Activated T-cell treated with anti-CD3 and anti-CD28 coated beads, Interleukin-2, amount 50 U/mL, for 24 hours (primary cell): ENCODE data around the gene ALDH16A1.
"Not testable (repeated sequence)": the region's sequence is repeated elsewhere in the genome, so short reads cannot be mapped to it uniquely, and the experiment has no call there.

ENCODE experiments used
- DNase-seq: peaks from one replicate; pipeline ENCODE4 v3.0.0-alpha.2; 2020
- H3K27ac Mint-ChIP-seq: 2 replicates; pipeline ENCODE4 v1.8.0; 2020; ENCODE audit warnings: mild to moderate bottlenecking, mixed read lengths
- H3K27me3 Mint-ChIP-seq: 2 replicates; pipeline ENCODE4 v1.8.0; 2020; ENCODE audit warnings: mixed read lengths
- H3K36me3 Mint-ChIP-seq: 2 replicates; pipeline ENCODE4 v1.8.0; 2020; ENCODE audit warnings: low read depth, mixed read lengths
- H3K4me1 Mint-ChIP-seq: 2 replicates; pipeline ENCODE4 v1.8.0; 2020; ENCODE audit warnings: low read depth, mixed read lengths
- H3K4me3 Mint-ChIP-seq: 2 replicates; pipeline ENCODE4 v1.8.0; 2020; ENCODE audit warnings: mild to moderate bottlenecking, moderate library complexity, mixed read lengths
- H3K9me3 Mint-ChIP-seq: 2 replicates; pipeline ENCODE4 v1.8.0; 2020; ENCODE audit warnings: mixed read lengths

Gene ALDH16A1

DNA sequence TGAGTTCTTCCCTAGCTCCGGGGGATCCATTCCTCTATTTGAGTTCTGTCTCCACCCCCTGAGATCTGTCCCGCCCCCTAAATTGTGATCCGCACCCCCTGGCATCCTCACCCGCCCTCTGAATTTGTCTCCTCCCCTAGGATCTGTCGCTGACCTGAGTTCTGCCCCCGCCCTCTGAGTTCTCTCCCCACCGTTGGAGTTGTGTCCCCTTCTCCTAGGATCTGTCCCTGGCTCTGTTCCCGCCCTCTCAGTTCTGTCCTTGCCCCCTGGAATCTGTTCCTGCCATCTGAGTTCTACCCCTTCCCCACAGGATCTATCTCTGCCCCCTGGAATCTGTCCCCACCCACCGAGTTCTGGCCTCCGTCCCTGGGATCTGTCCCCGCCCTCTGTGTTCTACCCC is 10.7 kb upstream of the ALDH16A1 start:
- DNase-seq, result no peak
- peaks cover 16% of the 10 kb centered on the region for H3K36me3 Mint-ChIP-seq
- no peaks in the 10 kb centered on the region for H3K9me3 Mint-ChIP-seq
- peaks cover 33% of the 10 kb centered on the region for H3K4me1 Mint-ChIP-seq
- no peak overlapping the region for H3K27ac Mint-ChIP-seq
- peaks cover 51% of the 10 kb centered on the region for H3K27me3 Mint-ChIP-seq
- peak overlapping the region; percentile 79 for H3K4me3 Mint-ChIP-seq

DNA sequence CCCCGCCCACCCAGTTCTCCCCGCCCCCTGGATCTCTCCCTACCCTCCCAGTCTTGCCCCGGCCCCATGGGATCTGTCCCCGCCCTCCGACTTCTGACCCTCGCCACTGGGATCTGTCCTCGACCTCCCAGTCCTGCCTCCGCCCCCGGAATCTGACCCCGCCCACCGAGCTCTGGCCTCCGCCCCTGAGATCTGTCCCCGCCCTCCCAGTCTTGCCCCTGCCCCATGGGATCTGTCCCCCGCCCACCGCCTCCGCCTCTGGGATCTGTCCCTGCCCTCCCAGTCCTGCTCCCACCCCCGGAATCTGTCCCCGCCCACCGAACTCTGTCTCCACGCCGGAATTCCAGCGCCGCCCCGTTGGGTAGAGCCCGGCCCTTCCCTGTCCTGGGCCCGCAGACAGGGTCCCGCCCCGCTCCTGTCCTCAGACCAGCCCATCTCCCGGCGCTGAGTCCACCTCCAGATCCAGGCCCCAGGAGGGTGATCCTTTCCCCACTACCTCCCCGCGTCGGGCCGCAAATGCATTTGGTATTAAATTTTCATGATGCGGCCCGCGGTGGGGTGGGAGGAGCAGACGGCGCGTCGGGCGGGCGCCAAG is 10.2 kb upstream of the ALDH16A1 start:
- peaks cover 36% of the 10 kb centered on the region for H3K4me1 Mint-ChIP-seq
- peaks cover 21% of the 10 kb centered on the region for H3K36me3 Mint-ChIP-seq
- peaks cover 45% of the 10 kb centered on the region for H3K27me3 Mint-ChIP-seq

DNA sequence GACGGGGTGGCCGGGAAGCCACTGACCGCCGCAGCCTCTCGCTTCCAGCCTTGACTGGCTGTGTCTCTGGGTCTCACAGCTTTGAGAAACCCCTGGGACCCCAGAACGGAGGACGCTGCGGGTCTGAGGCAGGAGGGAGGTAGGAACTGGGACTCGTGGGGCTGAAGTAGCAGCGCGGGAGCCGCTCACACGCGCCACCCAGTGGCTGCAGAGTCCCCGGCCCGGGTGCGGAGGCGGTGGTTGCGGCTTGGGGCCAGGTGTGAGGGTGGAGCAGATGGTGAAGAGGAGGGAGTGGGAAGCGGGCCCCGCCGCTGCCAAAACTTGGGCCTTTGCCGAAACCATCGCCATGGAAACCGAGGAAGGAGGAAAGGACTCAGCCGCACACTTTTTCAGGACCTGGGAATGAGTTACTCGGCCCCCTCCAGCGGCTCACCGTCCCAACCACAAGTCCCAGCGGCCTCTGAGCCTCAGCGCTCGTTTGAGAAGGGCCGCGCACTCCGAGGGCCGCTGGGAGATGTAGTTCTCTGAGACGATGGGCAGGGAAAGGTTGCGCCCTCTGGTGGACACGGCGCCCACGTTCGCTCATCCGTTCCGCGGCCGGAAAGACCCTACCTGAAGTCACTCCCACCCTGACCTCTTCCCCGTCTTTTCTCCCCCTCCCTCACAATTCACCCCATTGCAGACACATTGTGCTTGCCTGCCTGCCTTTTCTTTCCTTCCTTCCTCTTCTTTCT is 9.5 kb upstream of the ALDH16A1 start:
- H3K4me3 Mint-ChIP-seq, result peak overlapping the region; percentile 79
- peaks cover 39% of the 10 kb centered on the region for H3K27me3 Mint-ChIP-seq
- peaks cover 27% of the 10 kb centered on the region for H3K36me3 Mint-ChIP-seq
- H3K27ac Mint-ChIP-seq, result peak overlapping the region; percentile 94
- H3K9me3 Mint-ChIP-seq, result no peaks in the 10 kb centered on the region
- DNase-seq, result peak; percentile 97
- H3K4me1 Mint-ChIP-seq, result peaks cover 42% of the 10 kb centered on the region

More for the DNA sequence above, 10.2 kb upstream of the ALDH16A1 start:
- Mint-ChIP-seq H3K4me3 (peak overlapping the region; percentile 79), H3K27ac (peak overlapping the region; percentile 94), H3K9me3 (no peaks in the 10 kb centered on the region)
- DNase-seq, result peak; percentile 70

DNA sequence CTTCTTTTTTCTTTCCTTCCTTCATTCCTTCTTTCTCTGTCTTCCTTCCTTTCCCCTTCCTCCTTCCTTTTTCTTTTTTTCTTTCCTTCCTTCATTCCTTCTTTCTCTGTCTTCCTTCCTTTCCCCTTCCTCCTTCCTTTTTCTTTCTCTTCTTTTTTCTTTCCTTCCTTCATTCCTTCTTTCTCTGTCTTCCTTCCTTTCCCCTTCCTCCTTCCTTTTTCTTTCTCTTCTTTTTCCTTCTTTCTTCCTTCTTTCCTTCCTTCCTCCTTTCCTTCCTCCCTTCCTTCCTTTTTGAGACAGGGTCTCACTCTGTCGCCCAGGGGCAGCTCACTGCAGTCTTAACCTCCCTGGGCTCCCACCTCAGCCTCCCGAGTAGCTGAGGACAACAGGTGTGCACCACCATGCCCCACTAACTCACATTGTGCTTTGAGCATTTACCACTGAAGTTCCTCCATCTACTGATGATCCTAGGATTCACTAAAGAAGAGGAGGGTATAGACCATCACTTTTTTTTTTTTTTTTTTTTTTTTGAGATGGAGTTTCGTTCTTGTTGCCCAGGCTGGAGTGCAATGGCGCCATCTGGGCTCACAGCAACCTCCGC is 8.8 kb upstream of the ALDH16A1 start:
- H3K9me3 Mint-ChIP-seq, DNase-seq: not testable (repeated sequence)
- H3K4me1 Mint-ChIP-seq, result peaks cover 47% of the 10 kb centered on the region
- peaks cover 34% of the 10 kb centered on the region for H3K27me3 Mint-ChIP-seq
- peaks cover 34% of the 10 kb centered on the region for H3K36me3 Mint-ChIP-seq
- peak overlapping the region; percentile 94 for H3K27ac Mint-ChIP-seq
- peak overlapping the region; percentile 79 for H3K4me3 Mint-ChIP-seq

DNA sequence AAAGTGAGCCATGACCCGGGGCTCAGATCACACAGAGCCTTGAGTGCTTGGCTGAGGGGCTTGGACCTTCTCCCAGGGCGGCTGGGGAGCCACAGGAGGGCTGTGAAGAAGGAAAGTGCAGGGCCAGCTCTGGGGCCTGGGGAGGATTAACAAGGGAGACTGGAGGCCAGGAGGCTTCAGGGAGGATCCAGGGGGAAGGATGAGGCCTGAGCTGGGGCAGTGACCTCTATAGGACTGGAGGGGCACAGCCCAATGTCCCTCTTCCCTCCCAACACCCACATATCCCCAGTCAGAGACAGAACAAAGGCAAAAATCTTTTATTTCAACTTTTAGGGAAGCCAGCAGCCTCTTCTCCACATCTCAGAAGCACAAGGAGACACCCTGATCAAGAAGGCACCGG is 7.0 kb upstream of the ALDH16A1 start:
- peaks cover 51% of the 10 kb centered on the region for H3K36me3 Mint-ChIP-seq
- peaks cover 55% of the 10 kb centered on the region for H3K4me1 Mint-ChIP-seq
- H3K27me3 Mint-ChIP-seq, result peaks cover 16% of the 10 kb centered on the region
- H3K4me3 Mint-ChIP-seq, result no peak overlapping the region
- no peak overlapping the region for H3K27ac Mint-ChIP-seq
- no peak for DNase-seq
- H3K9me3 Mint-ChIP-seq, result no peaks in the 10 kb centered on the region

DNA sequence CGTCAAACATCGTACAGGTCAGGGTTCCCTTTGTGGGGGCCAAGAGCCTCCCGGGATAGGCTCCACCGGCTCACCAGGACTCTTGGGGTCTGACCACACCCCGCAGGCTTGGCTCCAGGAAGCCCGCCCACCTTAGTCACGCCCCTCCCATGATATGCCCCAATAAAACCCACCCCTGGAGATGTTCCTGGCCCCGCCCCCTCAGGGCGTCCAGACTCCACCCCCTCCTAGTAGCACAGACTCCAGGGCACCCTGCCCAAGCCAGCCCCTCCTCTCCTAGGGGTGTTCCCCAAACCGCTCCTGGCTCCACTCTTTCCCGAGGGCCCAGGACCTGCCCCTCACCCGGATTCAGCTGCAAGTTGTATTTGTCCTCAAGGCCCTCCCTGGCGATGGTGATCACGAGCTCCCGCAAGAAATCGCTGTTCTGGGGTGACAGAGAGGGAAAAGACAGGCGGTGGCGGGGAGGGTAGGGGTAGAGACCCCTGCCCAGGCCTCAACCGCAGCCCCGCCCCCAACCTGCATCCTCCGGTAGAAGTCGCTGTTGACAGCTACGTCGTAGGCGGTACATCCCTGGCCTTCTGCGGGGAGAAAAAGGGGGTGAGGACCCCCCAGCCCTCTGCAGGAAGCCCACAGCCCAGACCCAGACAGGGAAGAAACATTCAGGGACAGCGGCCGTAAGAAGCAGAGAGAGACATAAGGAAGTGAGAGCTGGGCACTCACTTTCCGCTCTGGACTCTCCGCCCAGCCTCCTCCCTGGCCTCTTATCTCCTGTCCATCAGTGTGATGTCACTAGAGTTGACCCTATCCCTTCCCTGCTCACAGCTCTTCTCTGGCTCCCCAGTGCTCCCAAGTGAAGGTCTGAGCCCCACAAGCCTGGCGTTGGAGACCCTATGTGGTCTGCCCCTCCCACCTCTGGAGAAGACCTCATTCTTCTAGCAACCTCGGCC is 5.3 kb upstream of the ALDH16A1 start:
- peaks cover 58% of the 10 kb centered on the region for H3K36me3 Mint-ChIP-seq
- peak overlapping the region; percentile 48 for H3K27ac Mint-ChIP-seq
- H3K4me3 Mint-ChIP-seq, result no peak overlapping the region
- H3K9me3 Mint-ChIP-seq, result no peaks in the 10 kb centered on the region
- H3K4me1 Mint-ChIP-seq, result peaks cover 53% of the 10 kb centered on the region
- peaks cover under 1% of the 10 kb centered on the region for H3K27me3 Mint-ChIP-seq
- DNase-seq, result no peak

DNA sequence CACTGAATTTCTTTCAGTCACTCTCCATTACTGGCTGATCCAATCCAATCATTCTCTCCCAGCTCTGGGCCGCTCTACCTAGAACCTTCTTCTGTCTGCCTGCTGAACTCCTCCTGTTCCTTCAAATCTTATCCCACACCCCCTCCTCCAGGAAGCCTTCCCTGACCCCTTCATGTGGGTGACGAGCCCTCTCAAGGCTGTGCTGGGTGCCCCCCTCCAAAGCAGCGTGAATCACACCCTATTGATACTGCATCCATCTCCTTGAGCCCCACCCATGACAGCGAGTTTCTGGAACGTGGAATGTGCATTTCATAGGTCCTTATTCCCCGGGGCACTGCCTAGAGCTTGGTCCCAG is 4.6 kb upstream of the ALDH16A1 start:
- no peak for DNase-seq
- Mint-ChIP-seq H3K9me3 (no peaks in the 10 kb centered on the region), H3K4me3 (no peak overlapping the region), H3K27me3 (no peaks in the 10 kb centered on the region), H3K4me1 (peaks cover 53% of the 10 kb centered on the region), H3K36me3 (peaks cover 62% of the 10 kb centered on the region), H3K27ac (peak overlapping the region; percentile 48)

DNA sequence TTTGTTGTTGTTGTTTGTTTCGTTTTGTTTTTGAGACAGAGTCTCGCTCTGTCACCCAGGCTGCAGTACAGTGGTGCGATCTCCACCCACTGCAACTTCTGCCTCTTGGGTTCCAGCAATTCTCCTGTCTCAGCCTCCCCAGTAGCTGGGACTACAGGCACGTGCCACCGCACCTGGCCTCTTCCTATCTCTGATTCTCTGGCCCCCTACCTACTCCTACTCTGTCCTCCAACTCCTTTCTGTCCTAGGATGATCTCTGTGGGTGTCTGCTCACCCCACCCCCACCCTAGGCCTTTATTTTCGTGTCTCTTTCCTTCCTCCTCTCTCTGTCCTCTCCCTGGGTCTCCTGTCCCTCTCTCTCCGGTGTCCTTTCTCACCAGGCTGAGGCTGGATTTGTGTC is 2.6 kb upstream of the ALDH16A1 start:
- Mint-ChIP-seq H3K27me3 (no peaks in the 10 kb centered on the region), H3K27ac (peak overlapping the region; percentile 99), H3K4me1 (peaks cover 57% of the 10 kb centered on the region), H3K9me3 (no peaks in the 10 kb centered on the region), H3K4me3 (peak overlapping the region; percentile 99), H3K36me3 (peaks cover 74% of the 10 kb centered on the region)
- no peak for DNase-seq

DNA sequence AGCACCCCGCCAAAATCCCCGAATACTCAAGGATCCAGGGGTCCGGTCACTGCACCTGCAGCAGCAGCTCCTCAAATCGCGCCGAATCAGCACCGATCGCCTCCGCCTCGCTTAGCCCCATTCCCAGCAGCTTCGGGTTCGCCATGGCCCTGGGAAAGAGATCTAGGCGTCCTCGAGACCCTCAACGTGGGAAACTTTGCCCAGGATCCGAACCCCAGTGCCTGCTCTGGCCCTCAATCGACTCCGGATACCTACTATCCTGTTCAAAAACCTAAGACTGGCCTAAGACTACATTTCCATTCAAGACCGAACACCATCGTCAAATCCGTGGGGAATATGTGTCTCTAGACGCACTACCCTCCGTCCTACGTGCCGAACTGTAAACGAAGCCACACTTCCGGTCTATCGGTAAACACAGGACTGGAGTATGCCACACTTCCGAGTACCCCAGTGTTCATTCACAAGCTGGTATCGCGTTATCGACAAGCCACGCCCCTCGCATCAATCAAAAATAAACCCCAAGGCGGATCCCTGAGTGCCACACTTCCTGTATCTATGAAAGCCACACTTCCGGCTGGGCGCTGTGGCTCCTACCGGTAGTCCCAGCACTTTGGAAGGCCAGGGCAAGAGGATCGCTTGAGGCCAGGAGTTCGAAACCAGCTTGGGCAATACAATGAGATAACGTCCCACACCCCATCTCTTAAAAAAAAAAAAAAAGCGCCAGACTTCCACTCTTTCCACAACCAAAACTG is 1.4 kb upstream of the ALDH16A1 start, which contains the start of gene PIH1D1:
TSS of gene PIH1D1 (minus strand) at position 385 of the 752 bp plus-strand sequence. CDS start at position 145, 240 bp downstream.
- DNase-seq, result peak; percentile 91
- peaks cover 65% of the 10 kb centered on the region for H3K4me1 Mint-ChIP-seq
- H3K4me3 Mint-ChIP-seq, result peak within 1 kb of the TSS; percentile 99
- H3K27ac Mint-ChIP-seq, result peak within 1 kb of the TSS; percentile 99
- no peaks in the 10 kb centered on the region for H3K9me3 Mint-ChIP-seq
- peaks cover 76% of the 10 kb centered on the region for H3K36me3 Mint-ChIP-seq
- H3K27me3 Mint-ChIP-seq, result no peaks in the 10 kb centered on the region

DNA sequence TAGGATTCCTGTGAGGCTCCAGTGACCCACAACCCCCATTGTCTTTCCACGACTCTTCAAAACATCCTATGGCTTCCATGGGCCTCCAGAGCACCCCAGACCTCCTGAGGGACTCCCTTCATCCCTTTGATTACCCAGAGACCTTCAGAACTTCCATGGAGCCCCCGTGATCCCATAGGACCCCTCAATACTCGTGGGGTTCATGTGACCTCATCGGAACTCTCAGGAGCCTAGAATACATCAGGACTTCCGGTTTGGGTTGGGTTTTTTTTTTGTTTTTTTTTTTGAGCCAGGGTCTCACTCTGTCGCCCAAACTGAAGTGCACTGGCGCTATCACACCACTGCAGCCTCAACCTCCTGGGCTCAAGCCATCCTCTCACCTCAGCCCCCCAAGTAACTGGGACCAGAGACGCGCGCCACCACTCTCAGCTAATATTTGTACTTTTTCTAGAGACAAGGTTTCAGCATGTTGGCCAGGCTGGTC is 774 bp downstream of the ALDH16A1 start:
- no peak for DNase-seq

DNA sequence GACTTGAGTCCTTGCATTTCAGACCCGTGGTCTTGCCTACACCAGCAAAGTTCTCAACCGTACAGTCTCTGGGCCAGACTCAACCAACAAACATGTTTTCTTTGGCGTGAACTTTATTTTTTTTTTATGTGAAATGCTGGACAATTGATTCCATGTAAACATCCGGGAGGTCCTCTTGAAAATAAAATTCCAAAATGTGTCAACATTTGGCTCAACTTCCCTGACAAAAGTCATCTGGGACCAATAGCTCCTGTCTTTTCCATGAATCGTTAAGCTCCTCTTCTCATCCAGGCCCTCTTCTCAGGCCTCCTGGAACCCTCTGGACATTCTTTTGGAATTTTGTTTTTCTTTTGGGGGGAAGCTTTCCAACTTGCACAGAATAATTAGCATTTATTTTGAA is 2.7 kb downstream of the ALDH16A1 start:
- DNase-seq, result no peak
- Mint-ChIP-seq H3K4me1 (peaks cover 46% of the 10 kb centered on the region), H3K9me3 (no peaks in the 10 kb centered on the region), H3K27ac (no peak overlapping the region), H3K36me3 (peaks cover 65% of the 10 kb centered on the region), H3K4me3 (no peak overlapping the region), H3K27me3 (no peaks in the 10 kb centered on the region)

More for the DNA sequence above, 774 bp downstream of the ALDH16A1 start:
- peak overlapping the region; percentile 99 for H3K27ac Mint-ChIP-seq
- peaks cover 66% of the 10 kb centered on the region for H3K36me3 Mint-ChIP-seq
- peaks cover 61% of the 10 kb centered on the region for H3K4me1 Mint-ChIP-seq
- peak overlapping the region; percentile 99 for H3K4me3 Mint-ChIP-seq
- no peaks in the 10 kb centered on the region for H3K27me3 Mint-ChIP-seq
- no peaks in the 10 kb centered on the region for H3K9me3 Mint-ChIP-seq

DNA sequence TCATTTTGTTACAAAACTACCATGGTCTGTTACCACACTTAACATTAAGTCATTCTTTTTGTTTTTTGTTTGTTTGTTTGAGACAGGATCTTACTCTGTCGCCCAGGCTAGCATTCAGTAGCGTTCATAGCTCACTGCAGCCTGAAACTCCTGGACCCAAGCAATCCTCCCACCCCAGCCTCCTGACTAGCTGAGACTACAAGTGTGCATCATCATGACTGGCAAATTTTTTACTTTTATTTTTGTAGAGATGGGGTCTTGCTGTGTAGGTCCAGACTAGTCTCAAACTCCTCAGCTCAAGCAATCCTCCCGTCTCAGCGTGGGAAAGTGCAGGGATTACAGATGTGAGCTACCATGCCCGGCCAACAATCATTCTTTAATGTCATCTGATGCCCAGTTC is 3.3 kb downstream of the ALDH16A1 start:
- Mint-ChIP-seq H3K27ac (peak overlapping the region; percentile 68), H3K36me3 (peaks cover 63% of the 10 kb centered on the region), H3K4me1 (peaks cover 43% of the 10 kb centered on the region), H3K4me3 (no peak overlapping the region), H3K27me3 (no peaks in the 10 kb centered on the region), H3K9me3 (no peaks in the 10 kb centered on the region)
- DNase-seq, result no peak

DNA sequence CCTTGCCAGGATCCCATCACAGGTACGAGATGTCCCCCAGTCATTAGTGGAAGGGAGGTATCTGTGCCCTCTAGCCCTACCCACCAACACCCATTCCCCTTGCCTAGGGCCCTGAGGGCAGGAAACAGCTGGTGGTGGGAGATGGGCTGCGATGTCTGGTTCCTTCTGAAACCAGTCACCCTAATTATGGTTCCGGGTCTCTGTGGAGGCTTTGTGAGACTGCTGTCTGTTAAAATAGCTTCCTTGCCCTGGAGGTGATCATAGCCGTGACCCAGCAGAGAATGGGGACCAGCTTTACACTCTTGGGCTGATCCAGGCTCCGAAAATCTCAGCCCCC is 5.5 kb downstream of the ALDH16A1 start:
- Mint-ChIP-seq H3K9me3 (no peaks in the 10 kb centered on the region), H3K4me3 (no peak overlapping the region), H3K4me1 (peaks cover 31% of the 10 kb centered on the region), H3K27ac (peak overlapping the region; percentile 77), H3K27me3 (no peaks in the 10 kb centered on the region), H3K36me3 (peaks cover 57% of the 10 kb centered on the region)
- DNase-seq, result no peak
